CD4-positive, alpha-beta T cell treated with Interleukin-2 at 100 ng/mL for 4 hours (primary cell): ENCODE results near the gene FMN1.

Experiments
- DNase-seq: peaks from one replicate; pipeline ENCODE4 v3.0.0-alpha.2; 2020; ENCODE audit warnings: low spot score

The FMN1 gene

GRCh38 chr15:32775103-32775502 is 419.4 kb downstream of the FMN1 start:
- DNase-seq, result no peak

GRCh38 chr15:32774022-32774421 is 420.5 kb downstream of the FMN1 start:
- no peak for DNase-seq

GRCh38 chr15:32767236-32767635 is 427.3 kb downstream of the FMN1 start:
- no peak for DNase-seq

DNA sequence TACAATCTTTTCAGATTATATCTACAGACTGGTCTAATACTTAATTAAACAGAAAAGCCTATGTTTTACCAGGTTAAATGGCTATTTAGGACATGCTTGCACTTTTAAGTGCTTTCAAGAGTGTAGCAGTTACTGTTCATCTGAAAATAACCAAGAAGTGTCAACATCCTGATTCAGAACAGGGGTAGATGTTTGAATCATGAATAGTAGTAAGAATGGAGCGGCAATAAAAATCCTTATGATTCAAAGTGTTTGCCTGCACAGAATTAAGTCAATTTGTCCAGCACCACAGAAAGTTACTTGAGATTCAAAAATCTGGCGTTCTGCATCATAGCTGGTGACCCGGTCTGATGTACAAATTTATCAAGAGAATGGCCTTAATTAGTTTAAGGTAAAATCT is 428.4 kb downstream of the FMN1 start:
- no peak for DNase-seq

DNA sequence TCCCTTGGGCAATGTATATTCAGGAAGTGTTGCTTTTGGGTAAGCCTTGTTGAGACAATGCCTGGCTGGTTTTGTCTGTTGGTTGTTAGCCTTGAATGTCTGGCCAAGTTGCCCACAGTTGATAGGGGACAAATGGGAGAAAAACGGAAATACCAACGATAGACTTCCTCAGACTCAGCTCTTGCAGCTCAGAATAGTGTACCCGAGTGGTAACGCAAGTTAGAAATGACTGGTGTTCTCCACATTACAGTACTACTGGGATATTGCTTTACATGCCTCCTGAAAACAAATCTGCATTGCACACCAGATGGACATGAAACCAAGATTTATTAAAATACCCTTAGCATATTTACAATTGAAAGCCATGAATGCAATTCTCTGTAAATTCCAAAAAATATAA is 429.3 kb downstream of the FMN1 start:
- no peak for DNase-seq

DNA sequence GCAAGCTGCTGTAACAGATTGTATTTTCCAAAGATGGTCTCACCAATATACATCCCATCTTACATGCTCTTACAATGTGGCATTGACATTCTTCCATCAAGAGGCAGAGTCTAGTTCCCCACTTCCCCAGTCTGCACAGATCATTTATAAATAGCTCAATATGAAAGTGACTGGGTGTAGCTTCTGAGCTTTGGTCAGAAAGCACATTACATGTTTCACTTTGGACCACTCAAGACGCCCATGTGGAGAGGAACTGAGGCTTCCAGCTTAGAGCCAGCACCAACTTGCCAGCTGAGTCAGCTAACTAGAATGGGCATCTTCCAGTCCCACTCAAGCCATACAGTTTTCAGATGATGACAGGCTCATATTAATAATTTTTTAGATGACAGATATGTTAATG is 431.2 kb downstream of the FMN1 start:
- no peak for DNase-seq

- DNase-seq, result no peak
Observed at GRCh38 chr15:32757426-32757825, 437.1 kb downstream of the FMN1 start.

DNA sequence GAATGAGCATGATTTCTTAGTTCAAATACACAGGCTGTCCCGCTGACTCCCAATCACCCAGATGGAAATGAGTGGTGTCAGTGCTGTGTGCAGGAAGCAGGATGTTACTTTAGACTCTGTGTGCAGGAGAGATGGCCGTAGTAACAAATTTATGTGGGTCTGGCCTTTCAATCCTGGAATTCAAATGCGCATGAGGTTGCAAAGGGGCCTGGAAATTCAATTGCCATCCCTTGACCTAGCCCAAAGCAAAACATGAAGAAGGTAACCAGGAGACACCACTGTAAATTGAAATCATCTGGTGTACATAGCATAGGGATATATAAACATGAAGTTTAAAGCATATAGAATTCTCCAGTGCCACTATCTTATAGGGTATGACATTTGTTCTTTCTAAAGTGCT is 443.5 kb downstream of the FMN1 start:
- no peak for DNase-seq

GRCh38 chr15:32747921-32748342 is 446.6 kb downstream of the FMN1 start:
- DNase-seq, result no peak

DNA sequence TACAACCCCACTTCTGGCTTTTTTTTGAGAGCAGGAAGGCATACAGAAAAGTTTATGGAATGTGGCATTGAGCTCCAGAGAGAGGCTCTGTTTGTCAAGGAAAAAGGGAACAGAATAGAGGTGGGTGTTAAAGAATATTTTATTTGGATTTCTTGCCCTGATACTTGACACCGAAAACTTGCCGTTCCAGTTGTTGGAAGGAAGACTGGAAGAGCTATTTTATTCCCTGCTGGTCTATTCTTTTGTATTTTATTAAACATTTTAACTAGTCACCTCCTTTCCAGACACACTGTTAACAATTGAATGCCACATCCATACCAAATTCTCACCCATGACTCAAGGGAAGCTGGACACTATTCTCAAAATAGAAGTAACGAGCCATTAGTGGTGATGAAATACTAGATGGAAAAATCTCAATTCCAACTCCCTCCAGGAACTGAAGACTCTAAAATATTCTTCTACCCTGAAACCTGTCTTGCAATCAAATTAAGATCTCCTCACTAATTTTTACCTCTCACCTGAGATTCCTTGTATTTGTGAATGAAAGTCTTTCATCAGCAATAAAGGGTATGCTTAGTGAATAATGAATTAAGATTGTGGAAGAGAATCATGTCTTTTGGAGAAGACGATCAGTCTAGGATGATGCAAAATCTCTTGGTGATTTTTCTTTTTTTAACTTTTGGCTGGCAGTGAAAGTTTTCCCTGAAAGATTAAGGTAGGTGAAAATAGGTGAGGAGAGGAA is 448.2 kb downstream of the FMN1 start:
- no peak for DNase-seq

- no peak for DNase-seq
Observed at GRCh38 chr15:32743411-32744140, 450.9 kb downstream of the FMN1 start.

GRCh38 chr15:32739522-32740063 is 454.9 kb downstream of the FMN1 start:
- DNase-seq, result no peak

GRCh38 chr15:32738666-32739065 is 455.8 kb downstream of the FMN1 start:
- DNase-seq, result no peak

- DNase-seq, result no peak
Observed at GRCh38 chr15:32737304-32737703, 457.2 kb downstream of the FMN1 start.

GRCh38 chr15:32736701-32737061 is 457.8 kb downstream of the FMN1 start:
- no peak for DNase-seq

DNA sequence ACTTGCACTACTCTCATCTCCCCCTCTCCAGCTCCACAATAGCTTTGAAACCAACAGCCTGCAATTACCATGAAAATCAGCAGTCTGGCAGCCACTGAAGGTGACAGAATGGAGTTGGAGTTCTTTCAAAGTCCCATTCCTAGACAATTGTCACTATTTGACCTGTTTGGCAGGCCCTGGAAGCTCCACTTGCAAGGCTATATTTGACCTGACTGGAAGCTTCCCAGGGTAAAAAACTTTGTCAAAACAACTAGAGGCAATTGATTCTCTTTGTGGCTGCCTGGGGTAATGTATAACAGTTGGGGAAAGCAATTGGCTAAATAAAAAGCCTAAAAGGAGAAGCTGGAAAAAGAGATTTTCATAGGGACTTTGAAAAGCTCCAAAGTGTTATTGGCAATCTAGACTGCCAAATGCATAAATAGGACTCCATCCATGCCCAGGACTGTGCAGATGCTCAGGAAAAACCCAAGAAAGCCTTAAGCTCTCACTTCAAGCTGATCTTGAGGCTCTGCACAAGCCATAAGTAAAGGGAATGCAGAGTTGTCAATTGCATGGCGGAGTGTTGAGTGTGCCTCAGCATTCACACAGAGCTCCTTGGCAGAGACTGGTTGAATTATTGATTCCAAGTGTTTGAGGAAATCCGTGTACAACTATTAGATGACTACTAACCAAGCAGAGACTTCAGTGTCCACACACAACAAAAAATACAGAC is 458.4 kb downstream of the FMN1 start:
- no peak for DNase-seq

DNA sequence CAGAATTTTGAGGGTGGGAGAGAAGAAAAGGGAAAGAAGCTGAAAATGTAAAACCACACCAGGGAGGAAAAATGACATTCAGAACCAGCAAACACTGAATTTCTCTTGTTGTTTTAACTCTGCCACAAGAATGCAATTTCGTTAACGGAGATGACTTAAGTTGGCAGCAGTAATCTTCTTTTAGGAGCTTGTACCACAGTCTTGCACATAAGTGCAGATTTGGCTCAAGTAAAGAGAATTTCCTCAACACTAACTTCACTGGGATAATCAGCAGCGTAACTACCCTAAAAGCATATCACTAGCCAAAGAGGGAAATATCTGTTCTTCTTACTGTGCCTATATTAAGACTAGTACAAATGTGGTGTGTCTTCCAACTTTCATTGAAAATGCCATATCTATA is 461.2 kb downstream of the FMN1 start:
- DNase-seq, result no peak

- DNase-seq, result no peak
Observed at GRCh38 chr15:32732574-32733157, 461.8 kb downstream of the FMN1 start.

DNA sequence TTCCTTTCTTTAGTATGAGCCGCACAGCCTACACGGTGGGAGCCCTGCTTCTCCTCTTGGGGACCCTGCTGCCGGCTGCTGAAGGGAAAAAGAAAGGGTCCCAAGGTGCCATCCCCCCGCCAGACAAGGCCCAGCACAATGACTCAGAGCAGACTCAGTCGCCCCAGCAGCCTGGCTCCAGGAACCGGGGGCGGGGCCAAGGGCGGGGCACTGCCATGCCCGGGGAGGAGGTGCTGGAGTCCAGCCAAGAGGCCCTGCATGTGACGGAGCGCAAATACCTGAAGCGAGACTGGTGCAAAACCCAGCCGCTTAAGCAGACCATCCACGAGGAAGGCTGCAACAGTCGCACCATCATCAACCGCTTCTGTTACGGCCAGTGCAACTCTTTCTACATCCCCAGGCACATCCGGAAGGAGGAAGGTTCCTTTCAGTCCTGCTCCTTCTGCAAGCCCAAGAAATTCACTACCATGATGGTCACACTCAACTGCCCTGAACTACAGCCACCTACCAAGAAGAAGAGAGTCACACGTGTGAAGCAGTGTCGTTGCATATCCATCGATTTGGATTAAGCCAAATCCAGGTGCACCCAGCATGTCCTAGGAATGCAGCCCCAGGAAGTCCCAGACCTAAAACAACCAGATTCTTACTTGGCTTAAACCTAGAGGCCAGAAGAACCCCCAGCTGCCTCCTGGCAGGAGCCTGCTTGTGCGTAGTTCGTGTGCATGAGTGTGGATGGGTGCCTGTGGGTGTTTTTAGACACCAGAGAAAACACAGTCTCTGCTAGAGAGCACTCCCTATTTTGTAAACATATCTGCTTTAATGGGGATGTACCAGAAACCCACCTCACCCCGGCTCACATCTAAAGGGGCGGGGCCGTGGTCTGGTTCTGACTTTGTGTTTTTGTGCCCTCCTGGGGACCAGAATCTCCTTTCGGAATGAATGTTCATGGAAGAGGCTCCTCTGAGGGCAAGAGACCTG is 463.5 kb downstream of the FMN1 start:
- DNase-seq, result no peak

- DNase-seq, result no peak
Observed at GRCh38 chr15:32729700-32730395, 464.7 kb downstream of the FMN1 start.
